ENCODE measurements around the gene MGA. TPM values are rescaled to one million over a fixed set of nuclear protein-coding genes. Genes with fewer than 3 reads are reported as not detected.

Gene MGA
- total and polyA plus RNA-seq, 2 of the 8 experiments (the other 6 are each of a cell fraction or from before 2014, with no cell fraction given), result 7.6 to 53.2 TPM

DNA sequence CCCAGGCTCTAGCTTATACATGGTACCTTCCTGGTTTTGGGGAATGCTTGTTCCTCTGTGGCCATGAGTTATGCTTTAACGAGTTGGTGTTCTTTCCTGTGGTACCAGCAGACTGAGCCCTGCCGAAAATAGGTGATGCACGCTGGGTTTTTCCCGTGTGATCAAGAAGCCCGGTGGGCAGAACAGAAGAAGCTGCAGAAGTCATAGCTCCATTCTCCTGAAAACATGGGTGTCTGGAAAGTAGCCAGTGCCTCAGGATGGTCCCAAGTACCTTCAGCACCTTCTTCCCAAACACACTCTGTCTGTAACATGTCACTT lies 139.2 kb downstream of the MGA start:
- Histone ChIP-seq H2BK20ac (ENCODE audit: low read length) (no peak overlapping the region), H3K18ac (ENCODE audit: extremely low read depth, low read length) (no peak overlapping the region), H2BK5ac (ENCODE audit: low read depth, low read length) (no peak overlapping the region), H3K27ac (ENCODE audit: low read depth, low read length) (no peak overlapping the region), H3K4me2 (ENCODE audit: insufficient read depth in 1 of 2, low read depth in 2 of 2, low read length in 2 of 2) (no peak overlapping the region), H3K56ac (replicated peaks; ENCODE audit: insufficient read length, low read depth, low read length) (no peak overlapping the region), H3K79me1 (ENCODE audit: low read depth, low read length) (no peaks in the 10 kb centered on the region), H2AFZ (ENCODE audit: low read length) (no peak overlapping the region), H3K9me3 (ENCODE audit: insufficient read depth in 2 of 2, low read depth in 1 of 2, low read length in 1 of 2) (no peaks in the 10 kb centered on the region), H3K23ac (ENCODE audit: insufficient read length) (no peak overlapping the region), H3K23me2 (ENCODE audit: low read depth, low read length) (no peaks in the 10 kb centered on the region), H3K14ac (ENCODE audit: insufficient read length) (no peak overlapping the region), H4K8ac (ENCODE audit: extremely low read depth, insufficient read depth, low read length) (no peak overlapping the region), H2BK15ac (ENCODE audit: low read length) (no peak overlapping the region), H3K4ac (replicated peaks; ENCODE audit: insufficient read length, low read depth, low read length) (no peak overlapping the region), H3K4me3 (ENCODE audit: extremely low read depth in 1 of 4, insufficient read depth in 2 of 4, low read depth in 3 of 4, low read length in 4 of 4) (no peak overlapping the region), H3K4me1 (replicated peaks in 1 of 4; ENCODE audit: control insufficient read depth in 3 of 4, insufficient read depth in 4 of 4, low read length in 3 of 4) (no peaks in the 10 kb centered on the region), H4K91ac (replicated peaks; ENCODE audit: insufficient read length, low read length) (no peak overlapping the region), H4K20me1 (replicated peaks in 1 of 2; ENCODE audit: control insufficient read depth in 1 of 2, insufficient read depth in 2 of 2, low read length in 2 of 2) (peaks cover 0 to 2% of the 10 kb centered on the region in 2 experiments), H4K5ac (ENCODE audit: insufficient read length, low read depth, low read length) (no peak overlapping the region), H3K9ac (replicated peaks in 1 of 4; ENCODE audit: extremely low read depth in 1 of 4, low read depth in 3 of 4, low read length in 3 of 4) (no peak overlapping the region), H2AK5ac (ENCODE audit: low read depth, low read length) (no peak overlapping the region), H2BK120ac (replicated peaks; ENCODE audit: low read depth, low read length) (no peak overlapping the region), H3K36me3 (ENCODE audit: control insufficient read depth in 2 of 4, insufficient read depth in 4 of 4, low read length in 3 of 4) (no peaks in the 10 kb centered on the region), H2BK12ac (ENCODE audit: low read depth, low read length) (no peak overlapping the region), H3K27me3 (replicated peaks in 1 of 4; ENCODE audit: control insufficient read depth in 3 of 4, extremely low read depth in 1 of 4, insufficient read depth in 3 of 4, low read length in 3 of 4) (no peaks in the 10 kb centered on the region), H3K79me2 (ENCODE audit: control insufficient read depth in 1 of 2, insufficient read depth in 2 of 2, low read length in 2 of 2) (no peaks in the 10 kb centered on the region; a peak in 1 of 4 replicates)
- FAIRE-seq, result no peak
- no peak for DNase-seq (ENCODE audit: low read depth in 1 of 2, low spot score in 2 of 2)
- 94% methylated on average over 5 of the region's 5 CpGs; no CpG with 5 or more reads in 1 of the 2 experiments for WGBS, 2 experiments (ENCODE audit: extremely low coverage in 1 of 2, insufficient coverage in 1 of 2, insufficient read length in 1 of 2, insufficient replicate concordance in 2 of 2, low coverage in 1 of 2, low lambda C conversion rate in 2 of 2, missing lambda C conversion rate in 1 of 2)
- ChIA-PET CTCF (ENCODE audit: partially characterized antibody) (interaction anchor here (0.8 to 4.1 kb wide), 2 partner anchors 12 to 19 kb away, joined by 3 to 24 read pairs; no protein-coding TSS in a partner anchor), POLR2A (ENCODE audit: partially characterized antibody) (no interaction called here)
- TF ChIP-seq BRCA1 (IDR thresholded peaks at IDR 0.05; ENCODE audit: low read depth, low read length) (no peak), CREB1 (IDR thresholded peaks at IDR 0.05) (no peak), NANOG (IDR thresholded peaks at IDR 0.05; ENCODE audit: insufficient read depth, low read depth, low read length, poor library complexity, severe bottlenecking) (no peak), CTBP2 (IDR thresholded peaks at IDR 0.05; ENCODE audit: borderline replicate concordance, insufficient read depth, insufficient read length, low read length) (no peak), KDM5A (IDR thresholded peaks at IDR 0.05; ENCODE audit: low read length) (no peak), POU5F1 (IDR thresholded peaks at IDR 0.05; ENCODE audit: low read depth, low read length) (no peak), SRF (IDR thresholded peaks at IDR 0.05; ENCODE audit: low read depth, low read length) (no peak), PHF8 (conservative IDR thresholded peaks at IDR 0.05; ENCODE audit: low read depth, low read length) (no peak), TEAD4 (IDR thresholded peaks at IDR 0.05; ENCODE audit: low read depth, low read length) (no peak), HDAC2 (IDR thresholded peaks at IDR 0.05; ENCODE audit: borderline replicate concordance in 1 of 2, low read depth in 2 of 2, low read length in 2 of 2) (no peak), EP300 (IDR thresholded peaks at IDR 0.05; ENCODE audit: borderline replicate concordance in 1 of 2, low read depth in 2 of 2, low read length in 2 of 2) (no peak), TBP (IDR thresholded peaks at IDR 0.05; ENCODE audit: low read depth, low read length) (no peak), RNF2 (IDR thresholded peaks at IDR 0.05; ENCODE audit: borderline replicate concordance, low read depth, low read length, missing control alignments, poor library complexity, severe bottlenecking) (no peak), RFX5 (IDR thresholded peaks at IDR 0.05; ENCODE audit: borderline replicate concordance, low read depth, low read length) (no peak)

Measured in H1 (cell line).